Mesothelial cell of epicardium (in vitro differentiated cells): ENCODE results near the gene LSM6. TPM values are rescaled to one million over a fixed set of nuclear protein-coding genes. Genes with fewer than 3 reads are reported as not detected.

Experiments
- DNase-seq, 2 experiments: peaks; one replicate each; pipeline ENCODE4 v3.0.0; 2021; ENCODE audit warnings: low spot score in 2 of 2; ENCODE audit not compliant: unreplicated experiment in 2 of 2
- H3K27ac Mint-ChIP-seq: 2 replicates; pipeline ENCODE4 v1.8.0; 2021; ENCODE audit warnings: mixed read lengths
- H3K27me3 Mint-ChIP-seq: 2 replicates; pipeline ENCODE4 v1.8.0; 2021; ENCODE audit warnings: low read depth, mixed read lengths
- H3K36me3 Mint-ChIP-seq: 2 replicates; pipeline ENCODE4 v1.8.0; 2021; ENCODE audit warnings: mixed read lengths
- H3K4me1 Mint-ChIP-seq: 2 replicates; pipeline ENCODE4 v1.8.0; 2021; ENCODE audit warnings: mixed read lengths
- H3K4me3 Mint-ChIP-seq: 2 replicates; pipeline ENCODE4 v1.8.0; 2021; ENCODE audit warnings: mild to moderate bottlenecking, moderate library complexity, mixed read lengths
- H3K9me3 Mint-ChIP-seq: 2 replicates; pipeline ENCODE4 v1.8.0; 2021; ENCODE audit warnings: mixed read lengths
- CTCF ChIP-seq: fragments of 200-600 bp; sonication (generic); IDR thresholded peaks from one replicate; pipeline ENCODE4 v1.5.0; 2021; ENCODE audit warnings: antibody characterized with exemption; ENCODE audit not compliant: unreplicated experiment
- total RNA-seq: library from RNA; stranded (reverse); gene quantifications from 3 replicates; pipeline ENCODE4 v1.2.1, GENCODE V29; 2021

LSM6 gene
- total RNA-seq, 1 donor from 2014 or later = 37.0 TPM

GRCh38 chr4:146186041-146186440 lies 10.5 kb downstream of the LSM6 start:
- TF ChIP-seq CTCF = no peak
- Mint-ChIP-seq H3K4me1 (peaks cover 5% of the 10 kb centered on the region), H3K4me3 (no peak overlapping the region), H3K27ac (no peak overlapping the region), H3K27me3 (no peaks in the 10 kb centered on the region), H3K36me3 (peaks cover 35% of the 10 kb centered on the region), H3K9me3 (no peaks in the 10 kb centered on the region)
- no peak for DNase-seq

- no peak for TF ChIP-seq CTCF
- H3K27me3 Mint-ChIP-seq = no peaks in the 10 kb centered on the region
- H3K27ac Mint-ChIP-seq = no peak overlapping the region
- H3K36me3 Mint-ChIP-seq = peaks cover 41% of the 10 kb centered on the region
- peaks cover 10% of the 10 kb centered on the region for H3K4me1 Mint-ChIP-seq
- no peak for DNase-seq
- no peak overlapping the region for H3K4me3 Mint-ChIP-seq
- no peaks in the 10 kb centered on the region for H3K9me3 Mint-ChIP-seq
Observed at GRCh38 chr4:146186596-146186995, 11.1 kb downstream of the LSM6 start.

- Mint-ChIP-seq H3K36me3 (peaks cover 42% of the 10 kb centered on the region), H3K27me3 (no peaks in the 10 kb centered on the region), H3K4me1 (peaks cover 12% of the 10 kb centered on the region), H3K9me3 (no peaks in the 10 kb centered on the region), H3K27ac (no peak overlapping the region), H3K4me3 (no peak overlapping the region)
- no peak for DNase-seq
- TF ChIP-seq CTCF = no peak
Observed at GRCh38 chr4:146190456-146190855, 14.9 kb downstream of the LSM6 start.

- TF ChIP-seq CTCF = no peak
- peaks cover 37% of the 10 kb centered on the region for H3K36me3 Mint-ChIP-seq
- H3K4me3 Mint-ChIP-seq = no peak overlapping the region
- H3K4me1 Mint-ChIP-seq = peaks cover 12% of the 10 kb centered on the region
- H3K27ac Mint-ChIP-seq = no peak overlapping the region
- no peaks in the 10 kb centered on the region for H3K27me3 Mint-ChIP-seq
- DNase-seq = no peak
- no peaks in the 10 kb centered on the region for H3K9me3 Mint-ChIP-seq
Observed at GRCh38 chr4:146191766-146192458, 16.4 kb downstream of the LSM6 start.

- peaks cover under 1% of the 10 kb centered on the region for H3K9me3 Mint-ChIP-seq
- no peak for TF ChIP-seq CTCF
- H3K4me3 Mint-ChIP-seq = no peak overlapping the region
- H3K27me3 Mint-ChIP-seq = no peaks in the 10 kb centered on the region
- H3K4me1 Mint-ChIP-seq = peaks cover 12% of the 10 kb centered on the region
- no peak for DNase-seq
- no peak overlapping the region for H3K27ac Mint-ChIP-seq
- peaks cover 27% of the 10 kb centered on the region for H3K36me3 Mint-ChIP-seq
Observed at GRCh38 chr4:146193628-146194027, 18.1 kb downstream of the LSM6 start.
